ENCODE data around the gene ATG13.
"Not testable (repeated sequence)": the region's sequence is repeated elsewhere in the genome, so short reads cannot be mapped to it uniquely, and the experiment has no call there.

Gene ATG13

GRCh38 chr11:46577058-46577457 is 40.3 kb upstream of the ATG13 start:
- Histone ChIP-seq H3K27ac (ENCODE audit: low read length) (no peak overlapping the region), H2AFZ (ENCODE audit: low read length) (no peak overlapping the region), H3K4me2 (ENCODE audit: low read depth, low read length) (no peak overlapping the region), H3K9me2 (replicated peaks; ENCODE audit: insufficient read depth, low read length) (no peaks in the 10 kb centered on the region), H3K36me3 (replicated peaks; ENCODE audit: insufficient read depth, low read length) (no peaks in the 10 kb centered on the region), H3K4me1 (ENCODE audit: low read length) (no peaks in the 10 kb centered on the region), H3K9ac (ENCODE audit: low read length) (no peak overlapping the region), H3K9me3 (replicated peaks; ENCODE audit: insufficient read depth, low read length) (no peaks in the 10 kb centered on the region), H4K20me1 (ENCODE audit: insufficient read depth, low read length) (no peaks in the 10 kb centered on the region), H3K27me3 (replicated peaks; ENCODE audit: insufficient read depth, low read length) (no peaks in the 10 kb centered on the region), H3K79me2 (ENCODE audit: low read length) (peaks cover 75% of the 10 kb centered on the region), H3K4me3 (ENCODE audit: low read length) (no peak overlapping the region), H3F3A (ENCODE audit: insufficient read depth, low read length) (no peaks in the 10 kb centered on the region)
- TF ChIP-seq EZH2phosphoT487 (IDR thresholded peaks at IDR 0.05; ENCODE audit: low read length) (no peak), EZH2 (optimal IDR thresholded peaks at IDR 0.05; ENCODE audit: low read depth, low read length) (no peak), CTCF (IDR thresholded peaks at IDR 0.05; ENCODE audit: low read length) (no peak)
- no peak for DNase-seq

GRCh38 chr11:46582588-46582987 is 34.8 kb upstream of the ATG13 start:
- no peak overlapping the region for H3K4me2 ChIP-seq (ENCODE audit: low read depth, low read length)
- no peaks in the 10 kb centered on the region for H3F3A ChIP-seq (ENCODE audit: insufficient read depth, low read length)
- no peak overlapping the region for H2AFZ ChIP-seq (ENCODE audit: low read length)
- H3K27me3 ChIP-seq (replicated peaks; ENCODE audit: insufficient read depth, low read length), result no peaks in the 10 kb centered on the region
- no peak overlapping the region for H3K27ac ChIP-seq (ENCODE audit: low read length)
- no peak overlapping the region for H3K4me3 ChIP-seq (ENCODE audit: low read length)
- DNase-seq, result no peak
- H3K79me2 ChIP-seq (ENCODE audit: low read length), result peaks cover 73% of the 10 kb centered on the region
- H3K9ac ChIP-seq (ENCODE audit: low read length), result no peak overlapping the region
- H3K9me3 ChIP-seq (replicated peaks; ENCODE audit: insufficient read depth, low read length), result no peaks in the 10 kb centered on the region
- H3K36me3 ChIP-seq (replicated peaks; ENCODE audit: insufficient read depth, low read length), result no peaks in the 10 kb centered on the region
- no peaks in the 10 kb centered on the region for H3K9me2 ChIP-seq (replicated peaks; ENCODE audit: insufficient read depth, low read length)
- H4K20me1 ChIP-seq (ENCODE audit: insufficient read depth, low read length), result no peaks in the 10 kb centered on the region
- TF ChIP-seq EZH2 (optimal IDR thresholded peaks at IDR 0.05; ENCODE audit: low read depth, low read length) (no peak), CTCF (IDR thresholded peaks at IDR 0.05; ENCODE audit: low read length) (no peak), EZH2phosphoT487 (IDR thresholded peaks at IDR 0.05; ENCODE audit: low read length) (no peak)
- no peaks in the 10 kb centered on the region for H3K4me1 ChIP-seq (ENCODE audit: low read length)

- not testable (repeated sequence) for H3K9me2 ChIP-seq (replicated peaks; ENCODE audit: insufficient read depth, low read length); DNase-seq; H3K4me1 ChIP-seq (ENCODE audit: low read length); H2AFZ ChIP-seq (ENCODE audit: low read length); H3F3A ChIP-seq (ENCODE audit: insufficient read depth, low read length); H3K9me3 ChIP-seq (replicated peaks; ENCODE audit: insufficient read depth, low read length); H3K27me3 ChIP-seq (replicated peaks; ENCODE audit: insufficient read depth, low read length); H4K20me1 ChIP-seq (ENCODE audit: insufficient read depth, low read length); H3K4me3 ChIP-seq (ENCODE audit: low read length); H3K9ac ChIP-seq (ENCODE audit: low read length); H3K36me3 ChIP-seq (replicated peaks; ENCODE audit: insufficient read depth, low read length); H3K4me2 ChIP-seq (ENCODE audit: low read depth, low read length); H3K27ac ChIP-seq (ENCODE audit: low read length)
- peaks cover 73% of the 10 kb centered on the region for H3K79me2 ChIP-seq (ENCODE audit: low read length)
Observed at GRCh38 chr11:46583513-46583912, 33.8 kb upstream of the ATG13 start.

- Histone ChIP-seq H3F3A (ENCODE audit: insufficient read depth, low read length) (no peaks in the 10 kb centered on the region), H3K27me3 (replicated peaks; ENCODE audit: insufficient read depth, low read length) (no peaks in the 10 kb centered on the region), H3K4me2 (ENCODE audit: low read depth, low read length) (no peak overlapping the region), H3K9me2 (replicated peaks; ENCODE audit: insufficient read depth, low read length) (no peaks in the 10 kb centered on the region), H3K9ac (ENCODE audit: low read length) (no peak overlapping the region), H3K4me3 (ENCODE audit: low read length) (no peak overlapping the region), H3K79me2 (ENCODE audit: low read length) (peaks cover 81% of the 10 kb centered on the region), H3K27ac (ENCODE audit: low read length) (no peak overlapping the region), H3K9me3 (replicated peaks; ENCODE audit: insufficient read depth, low read length) (no peaks in the 10 kb centered on the region), H3K36me3 (replicated peaks; ENCODE audit: insufficient read depth, low read length) (no peaks in the 10 kb centered on the region), H4K20me1 (ENCODE audit: insufficient read depth, low read length) (no peaks in the 10 kb centered on the region; the same call in 1 of the 2 replicates), H2AFZ (ENCODE audit: low read length) (no peak overlapping the region), H3K4me1 (ENCODE audit: low read length) (peaks cover 6% of the 10 kb centered on the region; the same call in 1 of the 2 replicates)
- no peak for TF ChIP-seq CTCF (IDR thresholded peaks at IDR 0.05; ENCODE audit: low read length)
- no peak for TF ChIP-seq EZH2phosphoT487 (IDR thresholded peaks at IDR 0.05; ENCODE audit: low read length)
- TF ChIP-seq EZH2 (optimal IDR thresholded peaks at IDR 0.05; ENCODE audit: low read depth, low read length), result no peak
- no peak for DNase-seq
Observed at GRCh38 chr11:46588131-46588530, 29.2 kb upstream of the ATG13 start.

All from MM.1S (cell line).